H1 (cell line): Measurements from ENCODE around the gene ADD1. TPM values are rescaled to one million over a fixed set of nuclear protein-coding genes. Genes with fewer than 3 reads are reported as not detected.

Experiments
- CTCF ChIA-PET: fragments of 300-600 bp; sonication (Branson Sonifier 250); formaldehyde crosslinking; loops from one replicate; lab custom pipeline; 2021; ENCODE audit not compliant: partially characterized antibody; lab: Charles Lee
- POLR2A ChIA-PET: fragments of 300-600 bp; sonication (Branson Sonifier 250); formaldehyde crosslinking; loops from one replicate; lab custom pipeline; 2021; ENCODE audit warnings: inconsistent platforms; ENCODE audit not compliant: partially characterized antibody; lab: Charles Lee
- DNase-seq, 2 experiments: peaks; one replicate each; pipeline versions ENCODE4 v3.0.0 to v3.0.0-alpha.2; 2010 to 2022; ENCODE audit warnings: low spot score in 2 of 2, low read depth in 1 of 2, mixed read lengths in 1 of 2
- FAIRE-seq: peaks from 2 replicates; lab custom pipeline; 2011; peaks lifted over from hg19 to GRCh38; lab: Jason Lieb, UNC
- H2AFZ ChIP-seq: 2 replicates; pipeline ENCODE4 v1.8.1; 2012; ENCODE audit warnings: low read length, inconsistent platforms
- H2AK5ac ChIP-seq: 2 replicates; pipeline ENCODE4 v1.6.1; 2013; ENCODE audit warnings: low read depth, low read length
- H2BK120ac ChIP-seq: replicated peaks from 2 replicates; pipeline ENCODE3; 2013; ENCODE audit warnings: low read depth, low read length, inconsistent platforms
- H2BK12ac ChIP-seq: 2 replicates; pipeline ENCODE4 v1.6.1; 2013; ENCODE audit warnings: low read depth, low read length
- H2BK15ac ChIP-seq: 2 replicates; pipeline ENCODE4 v1.6.1; 2013; ENCODE audit warnings: low read length
- H2BK20ac ChIP-seq: 2 replicates; pipeline ENCODE4 v1.6.1; 2013; ENCODE audit warnings: low read length
- H2BK5ac ChIP-seq: 2 replicates; pipeline ENCODE4 v1.6.1; 2013; ENCODE audit warnings: low read depth, low read length
- H3K14ac ChIP-seq: 2 replicates; pipeline ENCODE4 v1.6.1; 2013; ENCODE audit warnings: inconsistent platforms; ENCODE audit not compliant: insufficient read length
- H3K18ac ChIP-seq: 2 replicates; pipeline ENCODE4 v1.6.1; 2013; ENCODE audit warnings: low read length; ENCODE audit errors: extremely low read depth
- H3K23ac ChIP-seq: 2 replicates; pipeline ENCODE4 v1.6.1; 2013; ENCODE audit warnings: inconsistent platforms; ENCODE audit not compliant: insufficient read length
- H3K23me2 ChIP-seq: 2 replicates; pipeline ENCODE4 v1.6.1; 2013; ENCODE audit warnings: low read depth, low read length
- H3K27ac ChIP-seq: 2 replicates; pipeline ENCODE4 v1.6.1; 2011; ENCODE audit warnings: low read depth, low read length, inconsistent platforms
- H3K27me3 ChIP-seq, 4 experiments: replicated peaks in 1 of 4; 1 replicate in 1 of 4; 2 replicates in 3 of 4; pipeline versions ENCODE4 v1.6.1 to v1.8.1; 2011 to 2013; ENCODE audit warnings: low read length in 3 of 4, mild to moderate bottlenecking in 3 of 4, inconsistent platforms in 2 of 4, mixed read lengths in 2 of 4, moderate library complexity in 1 of 4; ENCODE audit not compliant: control insufficient read depth in 3 of 4, insufficient read depth in 3 of 4; ENCODE audit errors: extremely low read depth in 1 of 4
- H3K36me3 ChIP-seq, 4 experiments: 2 replicates each; pipeline versions ENCODE4 v1.6.1 to v1.8.1; 2011 to 2013; ENCODE audit warnings: mild to moderate bottlenecking in 4 of 4, low read length in 3 of 4, moderate library complexity in 2 of 4, control low read depth in 1 of 4, inconsistent platforms in 1 of 4; ENCODE audit not compliant: insufficient read depth in 4 of 4, control insufficient read depth in 2 of 4
- H3K4ac ChIP-seq: replicated peaks from 2 replicates; pipeline ENCODE3; 2013; ENCODE audit warnings: low read length, low read depth, mixed read lengths, inconsistent platforms; ENCODE audit not compliant: insufficient read length
- H3K4me1 ChIP-seq, 4 experiments: replicated peaks in 1 of 4; 1 replicate in 1 of 4; 2 replicates in 3 of 4; pipeline versions ENCODE4 v1.6.1 to v1.8.1; 2011 to 2013; ENCODE audit warnings: low read length in 3 of 4, inconsistent platforms in 2 of 4, mixed read lengths in 1 of 4; ENCODE audit not compliant: insufficient read depth in 4 of 4, control insufficient read depth in 3 of 4
- H3K4me2 ChIP-seq, 2 experiments: 2 replicates each; pipeline versions ENCODE4 v1.6.1 to v1.8.1; 2011 to 2013; ENCODE audit warnings: low read depth in 2 of 2, low read length in 2 of 2, control low read depth in 1 of 2, inconsistent platforms in 1 of 2, mild to moderate bottlenecking in 1 of 2; ENCODE audit not compliant: insufficient read depth in 1 of 2
- H3K4me3 ChIP-seq, 4 experiments: fragments of 200-600, 300-600 bp in 1 of 4; sonication (generic), shearing (Covaris generic), sonication (Bioruptor Twin) in 1 of 4; 2 replicates each; pipeline versions ENCODE4 v1.5.1 to v1.8.1; 2011 to 2016; ENCODE audit warnings: low read length in 4 of 4, low read depth in 3 of 4, control low read depth in 2 of 4, inconsistent platforms in 2 of 4, mild to moderate bottlenecking in 2 of 4, mixed read lengths in 1 of 4, moderate library complexity in 1 of 4; ENCODE audit not compliant: insufficient read depth in 2 of 4; ENCODE audit errors: extremely low read depth in 1 of 4
- H3K56ac ChIP-seq: replicated peaks from 2 replicates; pipeline ENCODE3; 2013; ENCODE audit warnings: low read depth, mild to moderate bottlenecking, mixed read lengths, low read length, inconsistent platforms; ENCODE audit not compliant: insufficient read length
- H3K79me1 ChIP-seq: 2 replicates; pipeline ENCODE4 v1.6.1; 2013; ENCODE audit warnings: low read depth, low read length, control low read depth
- H3K79me2 ChIP-seq, 2 experiments: 2 replicates each; pipeline versions ENCODE4 v1.6.1 to v1.8.1; 2012 to 2013; ENCODE audit warnings: low read length in 2 of 2, mild to moderate bottlenecking in 2 of 2, inconsistent platforms in 1 of 2; ENCODE audit not compliant: insufficient read depth in 2 of 2, control insufficient read depth in 1 of 2
- H3K9ac ChIP-seq, 4 experiments: replicated peaks in 1 of 4; 1 replicate in 1 of 4; 2 replicates in 3 of 4; pipeline versions ENCODE4 v1.6.1 to v1.8.1; 2011 to 2013; ENCODE audit warnings: low read depth in 3 of 4, low read length in 3 of 4, control low read depth in 2 of 4, mild to moderate bottlenecking in 2 of 4, moderate library complexity in 2 of 4, inconsistent platforms in 1 of 4; ENCODE audit errors: extremely low read depth in 1 of 4
- H3K9me3 ChIP-seq, 2 experiments: 2 replicates each; pipeline versions ENCODE4 v1.6.1 to v1.8.1; 2012 to 2013; ENCODE audit warnings: mild to moderate bottlenecking in 2 of 2, moderate library complexity in 2 of 2, control low read depth in 1 of 2, inconsistent platforms in 1 of 2, low read depth in 1 of 2, low read length in 1 of 2, mixed read lengths in 1 of 2; ENCODE audit not compliant: insufficient read depth in 2 of 2
- H4K20me1 ChIP-seq, 2 experiments: replicated peaks in 1 of 2; 2 replicates each; pipeline versions ENCODE3 to v1.8.1; 2011 to 2013; ENCODE audit warnings: inconsistent platforms in 2 of 2, low read length in 2 of 2, mild to moderate bottlenecking in 1 of 2; ENCODE audit not compliant: insufficient read depth in 2 of 2, control insufficient read depth in 1 of 2
- H4K5ac ChIP-seq: 2 replicates; pipeline ENCODE4 v1.6.1; 2013; ENCODE audit warnings: low read length, low read depth, mixed read lengths, inconsistent platforms; ENCODE audit not compliant: insufficient read length
- H4K8ac ChIP-seq: 2 replicates; pipeline ENCODE4 v1.8.0; 2013; ENCODE audit warnings: mild to moderate bottlenecking, moderate library complexity, low read length, inconsistent platforms; ENCODE audit not compliant: insufficient read depth; ENCODE audit errors: extremely low read depth
- H4K91ac ChIP-seq: replicated peaks from 2 replicates; pipeline ENCODE3; 2013; ENCODE audit warnings: low read length, mixed read lengths, inconsistent platforms; ENCODE audit not compliant: insufficient read length
- CBX8 ChIP-seq: fragments of 300-800, 300-1000 bp; sonication (generic); IDR thresholded peaks from 2 replicates; pipeline ENCODE4 v1.7.1; 2016; ENCODE audit warnings: low read depth, low read length, borderline replicate concordance
- CTBP2 ChIP-seq: IDR thresholded peaks from 2 replicates; pipeline ENCODE4 v1.7.0; 2011; ENCODE audit warnings: borderline replicate concordance, mild to moderate bottlenecking, moderate library complexity, mixed read lengths, low read length; ENCODE audit not compliant: insufficient read depth, insufficient read length
- EP300 ChIP-seq, 2 experiments: IDR thresholded peaks; 1 replicate in 1 of 2; 2 replicates in 1 of 2; pipeline ENCODE4 v1.6.1; 2011 to 2012; ENCODE audit warnings: low read depth in 2 of 2, low read length in 2 of 2, mild to moderate bottlenecking in 2 of 2, borderline replicate concordance in 1 of 2, inconsistent platforms in 1 of 2, moderate library complexity in 1 of 2
- KDM5A ChIP-seq: fragments of 200-600 bp; IDR thresholded peaks from 2 replicates; pipeline ENCODE4 v1.7.1; 2012; ENCODE audit warnings: mild to moderate bottlenecking, low read length, inconsistent platforms, mixed read lengths
- RNF2 ChIP-seq: fragments of 200-900, 300-1000 bp; sonication (generic); IDR thresholded peaks from 2 replicates; pipeline ENCODE4 v1.7.1; 2016; ENCODE audit warnings: borderline replicate concordance, low read depth, mild to moderate bottlenecking, antibody characterized with exemption, low read length; ENCODE audit not compliant: poor library complexity, severe bottlenecking; ENCODE audit errors: missing control alignments
- USF2 ChIP-seq: IDR thresholded peaks from 2 replicates; pipeline ENCODE4 v1.6.1; 2011; ENCODE audit warnings: low read length, improper control_type of control experiment
- WGBS, 2 experiments: shearing (Covaris generic) in 1 of 2; methylation state at CpG; one replicate each; pipeline versions ENCODE4 v1.1.6 to v1.1.7; 2013 to 2015; ENCODE audit warnings: low lambda C conversion rate in 2 of 2, mixed read lengths in 2 of 2, inconsistent platforms in 1 of 2, low coverage in 1 of 2, missing lambda C conversion rate in 1 of 2; ENCODE audit not compliant: insufficient replicate concordance in 2 of 2, insufficient coverage in 1 of 2, insufficient read length in 1 of 2; ENCODE audit errors: extremely low coverage in 1 of 2, missing lambda C conversion rate in 1 of 2; 5-methylcytosine and 5-hydroxymethylcytosine counted together
- polyA plus RNA-seq, 7 experiments: library from polyadenylated mRNA; depleted of rRNA in 3 of 7; stranded (reverse) in 5 of 7; unstranded in 2 of 7; fragments of >200 nt in 5 of 7; fragments of 200-250 nt in 2 of 7; gene quantifications; 1 replicate in 5 of 7; 2 replicates in 1 of 7; 4 replicates in 1 of 7; pipeline versions ENCODE4 v1.2.1 to v1.2.3, GENCODE V29; 2011 to 2013; ENCODE audit warnings: missing spikeins in 2 of 7, mixed read lengths in 2 of 7
- total RNA-seq: library from RNA; stranded (reverse); fragmentation: NEBNext Ultra II Directional; extraction: Animal tissue kit (Norgen Biotek cat#: 25700); gene quantifications from 2 replicates; pipeline ENCODE4 v1.2.1, GENCODE V29; 2021

Gene ADD1
- total and polyA plus RNA-seq, 2 of the 8 experiments (the other 6 are each of a cell fraction or from before 2014, with no cell fraction given), result 113 to 143 TPM

- no peak overlapping the region for H2BK120ac ChIP-seq
- peaks cover 11% of the 10 kb centered on the region for H3K79me1 ChIP-seq
- DNase-seq, result no peak
- peaks cover 0 to 9% of the 10 kb centered on the region in 2 experiments; a peak in 1 of 4 replicates for H3K79me2 ChIP-seq
- CTCF ChIA-PET, result interaction anchor here (1.0 to 2.4 kb wide), 2 partner anchors 26 to 59 kb away, joined by 3 to 10 read pairs; no protein-coding TSS in a partner anchor
- FAIRE-seq, result no peak
- WGBS, 2 experiments, result 90% methylated on average over 23 of the region's 23 CpGs; no CpG with 5 or more reads in 1 of the 2 experiments
- no peak overlapping the region for H2BK15ac ChIP-seq
- H2BK20ac ChIP-seq, result no peak overlapping the region
- H4K91ac ChIP-seq, result no peak overlapping the region
- no peak overlapping the region for H3K23ac ChIP-seq
- peaks cover 0 to 39% (median 32%) of the 10 kb centered on the region in 4 experiments; a peak in 7 of 8 replicates for H3K36me3 ChIP-seq
- H3K27ac ChIP-seq, result no peak overlapping the region
- H3K27me3 ChIP-seq, result no peaks in the 10 kb centered on the region
- H4K5ac ChIP-seq, result no peak overlapping the region
- H3K9ac ChIP-seq, result no peak overlapping the region
- H3K23me2 ChIP-seq, result peaks cover 2% of the 10 kb centered on the region; the same call in 1 of the 2 replicates
- no peak overlapping the region for H4K8ac ChIP-seq
- no peak overlapping the region for H3K4me2 ChIP-seq
- H4K20me1 ChIP-seq, result peaks cover 0 to 23% of the 10 kb centered on the region in 2 experiments
- no peak overlapping the region for H2AK5ac ChIP-seq
- H2AFZ ChIP-seq, result no peak overlapping the region
- H3K4me3 ChIP-seq, result no peak overlapping the region
- no peak overlapping the region for H3K18ac ChIP-seq
- no peaks in the 10 kb centered on the region for H3K9me3 ChIP-seq
- H3K4me1 ChIP-seq, result peaks cover 0 to 9% (median 6%) of the 10 kb centered on the region in 4 experiments; a peak in 5 of 7 replicates
- H2BK5ac ChIP-seq, result no peak overlapping the region
- H3K56ac ChIP-seq, result no peak overlapping the region
- POLR2A ChIA-PET, result interaction anchor here (0.5 to 6.0 kb wide), 9 partner anchors 8 to 54 kb away, joined by 3 to 75 read pairs (median 3); partner anchors contain the start of gene SH3BP2
- H3K4ac ChIP-seq, result no peak overlapping the region
- H3K14ac ChIP-seq, result no peak overlapping the region
- H2BK12ac ChIP-seq, result no peak overlapping the region
- no peak for TF ChIP-seq RNF2
- TF ChIP-seq EP300 (IDR thresholded peaks at IDR 0.05; ENCODE audit: borderline replicate concordance in 1 of 2, low read depth in 2 of 2, low read length in 2 of 2), result no peak
- no peak for TF ChIP-seq USF2
- no peak for TF ChIP-seq KDM5A
- no peak for TF ChIP-seq CTBP2
- TF ChIP-seq CBX8, result no peak
These were observed 21.0 kb upstream of the ADD1 start for GRCh38 chr4:2822461-2823300.
